Spinal cord (tissue), 10 donors: ENCODE results near the gene MGAT4A. TPM values are rescaled to one million over a fixed set of nuclear protein-coding genes. Genes with fewer than 3 reads are reported as not detected.

Source experiments
- DNase-seq, 6 donors: peaks; one replicate each; pipeline versions ENCODE4 v3.0.0 to v3.0.0-alpha.2; 2013 to 2015; ENCODE audit warnings: low spot score in 6 of 6, low read depth in 4 of 6
- H3K27ac ChIP-seq: one replicate; pipeline ENCODE4 v1.5.1; 2013; ENCODE audit warnings: low read depth, low read length, control low read depth
- H3K27me3 ChIP-seq: one replicate; pipeline ENCODE4 v1.6.1; 2013; ENCODE audit warnings: low read length; ENCODE audit not compliant: control insufficient read depth, insufficient read depth
- H3K36me3 ChIP-seq: one replicate; pipeline ENCODE4 v1.6.1; 2013; ENCODE audit warnings: low read length; ENCODE audit not compliant: control insufficient read depth, insufficient read depth
- H3K4me1 ChIP-seq: one replicate; pipeline ENCODE4 v1.6.1; 2013; ENCODE audit warnings: low read length; ENCODE audit not compliant: control insufficient read depth, insufficient read depth
- H3K4me3 ChIP-seq: one replicate; pipeline ENCODE4 v1.5.1; 2013; ENCODE audit warnings: low read depth, low read length, control low read depth
- H3K9me3 ChIP-seq: one replicate; pipeline ENCODE4 v1.6.1; 2013; ENCODE audit warnings: low read length; ENCODE audit not compliant: control insufficient read depth, insufficient read depth
- WGBS: methylation state at CpG from one replicate; pipeline ENCODE4 v1.1.5; 2013; ENCODE audit warnings: missing lambda C conversion rate; ENCODE audit not compliant: insufficient coverage; 5-methylcytosine and 5-hydroxymethylcytosine counted together
- long read RNA-seq, 4 donors: transcript quantifications; one replicate each; lab custom pipeline, GENCODE V29; 2026
- polyA plus RNA-seq, 2 donors: library from polyadenylated mRNA; unstranded; fragments of 120-200 nt; gene quantifications; one replicate each; pipeline ENCODE4 v1.2.1, GENCODE V29; 2013; ENCODE audit not compliant: insufficient read length in 2 of 2
- total RNA-seq, 2 donors: library from RNA; depleted of rRNA in 1 of 2; stranded (reverse); fragments of 120-200 nt in 1 of 2; fragments of >200 nt in 1 of 2; gene quantifications; one replicate each; pipeline versions ENCODE4 v1.2.3 to v1.2.4, GENCODE V29; 2013 to 2014
- donor health status: healthy.

MGAT4A gene
- total RNA-seq (10 to 100 TPM; 26.6 to 51.2 TPM), polyA plus RNA-seq (10 to 100 TPM; 25.2 to 33.2 TPM)
- long read RNA-seq, donor 1, full-length matches to known transcripts = 2 of 2 reads
- long read RNA-seq, donor 1, partial matches to known transcripts = 0 of 2 reads
- long read RNA-seq, donor 1, other reads (novel, unspliced or antisense) = 0 of 2 reads
- long read RNA-seq, donor 2 = 0 reads
- long read RNA-seq, donor 3 = 0 reads
- long read RNA-seq, donor 4 = 0 reads

- H3K4me3 ChIP-seq = peak within 1 kb of the TSS; percentile 66
- H3K9me3 ChIP-seq = no peaks in the 10 kb centered on the region
- no peaks in the 10 kb centered on the region for H3K27me3 ChIP-seq
- peak within 1 kb of the TSS; percentile 64 for H3K27ac ChIP-seq
- peak in 4 of 6 donors; percentile 45 to 87 (median 70) for DNase-seq
- H3K36me3 ChIP-seq = no peaks in the 10 kb centered on the region
- under 1% methylated on average over 85 of the region's 110 CpGs for WGBS
- H3K4me1 ChIP-seq = no peaks in the 10 kb centered on the region
Observed at GRCh38 chr2:98731041-98731893, at the start of gene MGAT4A. TSS of gene MGAT4A (minus strand) at chr2:98731132. CDS start at chr2:98726332, 4,800 bp downstream.

- peaks cover 7% of the 10 kb centered on the region for H3K9me3 ChIP-seq
- H3K36me3 ChIP-seq = no peaks in the 10 kb centered on the region
- H3K4me1 ChIP-seq = peaks cover 17% of the 10 kb centered on the region
- H3K27me3 ChIP-seq = no peaks in the 10 kb centered on the region
- no peak overlapping the region for H3K4me3 ChIP-seq
- H3K27ac ChIP-seq = no peak overlapping the region
- DNase-seq = no peak
- WGBS = 100% methylated on average over 3 of the region's 6 CpGs
Observed at GRCh38 chr2:98778741-98779483, 48.0 kb upstream of the MGAT4A start.

GRCh38 chr2:98778151-98778550 lies 47.2 kb upstream of the MGAT4A start:
- H3K27ac ChIP-seq = no peak overlapping the region
- H3K4me1 ChIP-seq = peaks cover 23% of the 10 kb centered on the region
- WGBS = 67% methylated on average over 2 of the region's 4 CpGs
- H3K9me3 ChIP-seq = peaks cover 7% of the 10 kb centered on the region
- H3K36me3 ChIP-seq = no peaks in the 10 kb centered on the region
- no peak for DNase-seq
- H3K27me3 ChIP-seq = no peaks in the 10 kb centered on the region
- H3K4me3 ChIP-seq = no peak overlapping the region

- H3K4me3 ChIP-seq = no peak overlapping the region
- peaks cover 7% of the 10 kb centered on the region for H3K9me3 ChIP-seq
- H3K4me1 ChIP-seq = peaks cover 28% of the 10 kb centered on the region
- H3K36me3 ChIP-seq = no peaks in the 10 kb centered on the region
- no peak overlapping the region for H3K27ac ChIP-seq
- H3K27me3 ChIP-seq = no peaks in the 10 kb centered on the region
- DNase-seq = no peak
- WGBS = no CpG with 5 or more reads among the region's 1 CpG
Observed at GRCh38 chr2:98777710-98778109, 46.8 kb upstream of the MGAT4A start.

GRCh38 chr2:98777076-98777475 lies 46.1 kb upstream of the MGAT4A start:
- no peak for DNase-seq
- no peak overlapping the region for H3K27ac ChIP-seq
- WGBS = 97% methylated on average over 4 of the region's 6 CpGs
- H3K9me3 ChIP-seq = peaks cover 3% of the 10 kb centered on the region
- no peaks in the 10 kb centered on the region for H3K27me3 ChIP-seq
- H3K4me3 ChIP-seq = no peak overlapping the region
- peaks cover 32% of the 10 kb centered on the region for H3K4me1 ChIP-seq
- H3K36me3 ChIP-seq = no peaks in the 10 kb centered on the region

GRCh38 chr2:98776136-98776535 lies 45.2 kb upstream of the MGAT4A start:
- H3K27ac ChIP-seq = peak overlapping the region; percentile 12
- H3K4me1 ChIP-seq = peaks cover 34% of the 10 kb centered on the region
- no CpG with 5 or more reads among the region's 1 CpG for WGBS
- H3K9me3 ChIP-seq = no peaks in the 10 kb centered on the region
- H3K4me3 ChIP-seq = no peak overlapping the region
- H3K27me3 ChIP-seq = no peaks in the 10 kb centered on the region
- no peaks in the 10 kb centered on the region for H3K36me3 ChIP-seq
- peak in 1 of 6 donors; percentile 56 for DNase-seq

GRCh38 chr2:98775146-98775986 lies 44.4 kb upstream of the MGAT4A start:
- peak overlapping the region; percentile 17 for H3K27ac ChIP-seq
- 38% methylated on average over 20 of the region's 20 CpGs for WGBS

GRCh38 chr2:98773907-98774306 lies 43.0 kb upstream of the MGAT4A start:
- no peaks in the 10 kb centered on the region for H3K9me3 ChIP-seq
- no CpG with 5 or more reads among the region's 4 CpGs for WGBS
- DNase-seq = no peak
- no peaks in the 10 kb centered on the region for H3K27me3 ChIP-seq
- H3K4me3 ChIP-seq = no peak overlapping the region
- H3K4me1 ChIP-seq = peaks cover 44% of the 10 kb centered on the region
- H3K27ac ChIP-seq = no peak overlapping the region
- H3K36me3 ChIP-seq = no peaks in the 10 kb centered on the region

More at GRCh38 chr2:98775146-98775986, 44.4 kb upstream of the MGAT4A start:
- no peaks in the 10 kb centered on the region for H3K36me3 ChIP-seq
- H3K9me3 ChIP-seq = no peaks in the 10 kb centered on the region
- H3K27me3 ChIP-seq = no peaks in the 10 kb centered on the region
- DNase-seq = peak in 3 of 6 donors; percentile 67 to 92 (median 89)
- no peak overlapping the region for H3K4me3 ChIP-seq
- H3K4me1 ChIP-seq = peaks cover 34% of the 10 kb centered on the region

GRCh38 chr2:98773169-98773568 lies 42.2 kb upstream of the MGAT4A start:
- 100% methylated on average over 4 of the region's 5 CpGs for WGBS
- H3K27ac ChIP-seq = no peak overlapping the region
- peaks cover 44% of the 10 kb centered on the region for H3K4me1 ChIP-seq

More at GRCh38 chr2:98773169-98773568, 42.2 kb upstream of the MGAT4A start:
- no peak overlapping the region for H3K4me3 ChIP-seq
- no peak for DNase-seq
- no peaks in the 10 kb centered on the region for H3K27me3 ChIP-seq
- no peaks in the 10 kb centered on the region for H3K9me3 ChIP-seq
- no peaks in the 10 kb centered on the region for H3K36me3 ChIP-seq
